GM12874 (cell line): Measurements from ENCODE around the gene CD82.

Experiments
- TF ChIP-seq, protein P1 (sequence below): IDR thresholded peaks from 2 replicates; pipeline ENCODE4 v1.5.1; 2011; ENCODE audit warnings: low read depth, mild to moderate bottlenecking, control low read depth, low read length, moderate library complexity; ENCODE audit not compliant: insufficient read depth

The CD82 gene

DNA sequence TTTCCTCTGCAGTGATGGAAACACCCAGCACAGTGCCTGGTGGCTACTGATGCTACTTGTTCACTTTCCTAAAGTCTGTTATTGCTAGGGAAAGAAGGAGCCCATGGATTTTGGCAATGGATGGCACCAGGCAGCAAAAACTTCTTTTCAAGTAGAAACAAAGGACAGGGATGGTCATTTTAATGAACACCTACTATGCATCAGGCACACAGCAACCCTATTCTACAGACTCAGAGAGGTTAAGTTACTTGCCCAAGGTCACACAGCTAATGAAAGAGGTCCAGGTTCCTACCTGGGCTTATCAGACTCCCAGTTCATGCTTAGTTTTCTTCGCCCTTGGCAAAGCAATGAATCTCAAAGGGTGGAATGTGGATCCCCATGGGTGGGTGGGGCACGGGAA lies 36.9 kb upstream of the CD82 start:
- TF ChIP-seq, protein P1, sequence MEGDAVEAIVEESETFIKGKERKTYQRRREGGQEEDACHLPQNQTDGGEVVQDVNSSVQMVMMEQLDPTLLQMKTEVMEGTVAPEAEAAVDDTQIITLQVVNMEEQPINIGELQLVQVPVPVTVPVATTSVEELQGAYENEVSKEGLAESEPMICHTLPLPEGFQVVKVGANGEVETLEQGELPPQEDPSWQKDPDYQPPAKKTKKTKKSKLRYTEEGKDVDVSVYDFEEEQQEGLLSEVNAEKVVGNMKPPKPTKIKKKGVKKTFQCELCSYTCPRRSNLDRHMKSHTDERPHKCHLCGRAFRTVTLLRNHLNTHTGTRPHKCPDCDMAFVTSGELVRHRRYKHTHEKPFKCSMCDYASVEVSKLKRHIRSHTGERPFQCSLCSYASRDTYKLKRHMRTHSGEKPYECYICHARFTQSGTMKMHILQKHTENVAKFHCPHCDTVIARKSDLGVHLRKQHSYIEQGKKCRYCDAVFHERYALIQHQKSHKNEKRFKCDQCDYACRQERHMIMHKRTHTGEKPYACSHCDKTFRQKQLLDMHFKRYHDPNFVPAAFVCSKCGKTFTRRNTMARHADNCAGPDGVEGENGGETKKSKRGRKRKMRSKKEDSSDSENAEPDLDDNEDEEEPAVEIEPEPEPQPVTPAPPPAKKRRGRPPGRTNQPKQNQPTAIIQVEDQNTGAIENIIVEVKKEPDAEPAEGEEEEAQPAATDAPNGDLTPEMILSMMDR: no peak

DNA sequence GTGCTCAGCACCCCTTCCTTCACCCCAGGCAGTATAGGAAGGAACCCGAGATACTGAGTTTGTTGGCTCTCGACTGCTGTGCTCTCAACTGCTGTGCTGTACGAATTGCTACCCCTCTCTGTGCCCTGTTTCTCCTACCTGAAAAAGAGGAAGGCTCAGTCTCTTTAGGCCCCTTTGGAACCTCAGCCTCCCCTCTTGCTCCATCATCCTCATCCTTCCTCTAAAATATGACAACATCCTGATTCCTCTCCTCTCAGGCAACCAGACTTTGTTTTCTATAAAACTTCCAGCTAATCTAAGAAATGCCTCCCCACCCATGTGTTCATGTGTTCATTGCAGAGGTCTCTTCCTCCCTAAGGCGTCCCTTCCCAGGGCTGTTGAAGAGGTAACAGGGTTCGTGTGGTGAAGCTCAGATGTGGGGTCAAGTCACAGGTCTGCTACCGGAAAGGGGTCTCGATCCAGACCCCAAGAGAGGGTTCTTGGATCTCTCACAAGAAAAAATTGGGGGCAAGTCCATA lies 35.5 kb upstream of the CD82 start:
- TF ChIP-seq, protein P1: no peak

DNA sequence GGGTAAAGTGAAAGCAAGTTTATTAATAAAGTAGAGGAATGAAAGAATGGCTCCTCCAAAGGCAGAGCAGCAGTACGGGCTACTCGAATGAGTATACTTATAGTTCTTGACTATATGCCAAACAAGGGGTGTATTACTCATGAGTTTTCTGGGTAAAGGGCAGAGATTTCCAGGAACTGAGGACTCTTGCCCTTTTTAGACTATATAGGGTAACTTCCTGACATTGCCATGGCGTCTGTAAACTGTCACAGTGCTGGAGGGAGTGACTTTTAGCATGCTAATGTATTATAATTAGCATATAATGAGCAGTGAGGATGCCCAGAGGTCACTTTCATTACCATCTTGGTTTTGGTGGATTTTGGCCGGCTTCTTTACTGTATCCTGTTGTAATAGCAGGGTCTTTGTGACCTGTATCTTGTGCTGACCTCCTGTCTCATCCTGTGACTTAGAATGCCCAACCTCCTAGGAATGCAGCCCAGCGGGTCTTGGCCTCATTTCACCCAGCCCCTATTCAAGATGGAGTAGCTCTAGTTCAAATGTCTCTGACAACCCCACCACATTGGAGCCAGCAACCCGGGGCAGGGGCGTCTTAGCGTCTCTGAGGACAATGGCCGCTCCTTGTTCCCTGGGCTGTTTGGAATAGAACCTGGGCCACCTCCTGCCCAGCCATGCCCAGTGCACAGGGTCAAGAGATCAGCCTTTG lies 34.9 kb upstream of the CD82 start:
- TF ChIP-seq, protein P1: no peak

DNA sequence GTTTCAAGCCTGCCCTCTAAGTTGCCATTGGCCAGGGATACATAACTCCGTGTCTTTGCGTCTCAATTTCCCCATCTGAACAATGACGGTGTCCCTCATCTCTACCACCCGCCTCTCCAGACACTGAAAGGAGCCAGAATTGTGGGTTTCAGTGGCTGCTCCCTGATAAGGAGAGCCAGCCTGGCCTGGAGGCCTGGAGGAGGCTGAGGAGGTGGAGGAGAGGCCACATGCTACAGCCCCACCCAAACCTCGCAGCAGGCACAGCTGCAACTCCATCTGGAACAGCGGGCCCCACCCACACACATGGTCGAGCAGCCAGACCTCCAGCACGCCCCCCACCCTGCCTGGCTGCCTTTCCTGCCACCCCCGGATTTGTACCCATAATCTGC lies 34.4 kb upstream of the CD82 start:
- TF ChIP-seq, protein P1: no peak

DNA sequence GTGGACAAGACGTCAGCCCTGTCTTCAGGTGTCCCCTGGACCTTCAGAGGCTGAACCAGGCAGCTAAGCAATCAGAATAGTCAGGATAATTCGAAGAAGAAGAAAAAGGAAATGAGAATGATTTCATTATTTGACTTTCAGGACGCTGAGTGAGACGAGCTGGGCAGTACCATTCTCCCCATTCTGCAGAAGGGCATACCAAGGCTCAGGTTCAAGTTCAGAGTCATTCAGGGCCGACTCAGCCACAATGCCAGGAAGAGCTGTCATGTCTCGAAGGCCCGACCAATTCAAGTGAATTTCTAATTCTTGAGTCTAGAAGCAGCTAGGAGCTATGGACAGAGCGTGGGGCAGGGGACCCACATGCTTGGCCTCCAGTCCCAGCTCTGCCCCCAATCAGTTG lies 33.8 kb upstream of the CD82 start:
- TF ChIP-seq, protein P1: no peak

DNA sequence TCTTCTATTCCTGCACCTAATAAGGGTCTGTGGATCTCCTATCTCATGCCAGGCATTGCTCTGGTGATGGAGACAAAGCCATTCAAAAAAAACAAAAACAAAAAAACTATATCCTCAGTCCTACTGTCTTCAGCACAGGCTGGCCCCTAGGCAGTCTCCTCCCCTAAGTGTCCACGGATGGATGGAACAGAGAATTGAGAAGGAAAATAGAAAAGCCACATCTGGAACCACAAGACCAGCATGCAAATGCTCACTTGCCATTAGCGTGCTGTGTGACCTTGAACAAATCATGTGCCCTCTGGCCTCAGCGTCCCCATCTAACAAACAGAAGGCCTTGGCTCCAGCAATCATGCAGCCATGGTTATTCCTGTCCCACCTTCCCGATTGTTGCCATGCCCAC lies 32.7 kb upstream of the CD82 start:
- TF ChIP-seq, protein P1: no peak

DNA sequence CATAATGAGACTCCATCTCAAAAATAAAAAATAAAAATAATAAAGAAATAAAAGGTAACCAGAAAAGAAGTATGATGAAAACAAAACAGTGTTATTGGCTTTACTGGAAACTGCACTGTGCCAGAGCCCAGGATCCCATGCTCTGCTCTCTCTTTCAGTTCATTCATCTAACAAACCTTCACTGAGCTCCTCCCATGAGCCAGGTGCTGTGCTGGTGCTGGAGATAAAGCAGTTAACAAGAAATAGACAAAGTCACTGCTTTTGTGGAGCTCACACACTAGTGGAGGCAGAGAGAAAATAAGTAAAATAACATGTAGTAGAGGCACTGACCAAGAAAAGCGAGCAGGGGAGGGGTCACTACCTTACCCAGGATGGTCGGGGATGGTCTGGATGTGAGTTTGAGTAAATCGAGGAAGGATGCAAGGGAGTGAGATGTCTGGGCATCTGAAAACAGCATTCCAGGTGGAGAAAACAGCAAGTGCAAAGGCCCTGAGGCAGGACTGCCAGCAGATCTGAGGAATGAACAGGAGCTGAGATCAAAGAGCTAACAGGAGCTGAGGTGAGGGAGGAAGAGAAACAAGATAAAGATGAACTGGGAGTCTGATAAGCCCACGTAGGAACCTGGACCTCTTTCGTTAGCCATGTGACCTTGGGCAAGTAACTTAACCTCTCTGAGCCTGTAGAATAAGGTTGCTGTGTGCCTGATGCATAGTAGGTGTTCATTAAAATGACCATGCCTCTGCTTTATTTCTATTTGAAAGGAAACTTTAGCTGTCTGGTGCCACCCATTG lies 31.3 kb upstream of the CD82 start:
- TF ChIP-seq, protein P1: no peak
